Prostate gland (tissue), 2 donors: ENCODE results near the gene SLC41A2. TPM values are rescaled to one million over a fixed set of nuclear protein-coding genes. Genes with fewer than 3 reads are reported as not detected.

Experiments used
- DNase-seq: peaks from one replicate; pipeline ENCODE4 v3.0.0-alpha.2; 2019; ENCODE audit warnings: low spot score
- H3K27ac ChIP-seq, 2 donors: fragments of 200-600 bp; sonication (generic); 2 replicates each; pipeline ENCODE4 v1.5.1; 2017 to 2019
- H3K27me3 ChIP-seq: fragments of 200-600 bp; sonication (generic); replicated peaks from 2 replicates; pipeline ENCODE4 v1.5.1; 2019; ENCODE audit not compliant: insufficient read depth
- H3K36me3 ChIP-seq, 2 donors: fragments of 200-600 bp; sonication (generic); 1 replicate in 1 of 2; 2 replicates in 1 of 2; pipeline versions ENCODE4 v1.5.1 to v1.8.1; 2017 to 2019
- H3K4me1 ChIP-seq: fragments of 200-600 bp; sonication (generic); replicated peaks from 2 replicates; pipeline ENCODE4 v1.5.1; 2019
- H3K4me3 ChIP-seq, 2 donors: fragments of 200-600 bp; sonication (generic); 2 replicates each; pipeline ENCODE4 v1.5.1; 2017 to 2019
- H3K9me3 ChIP-seq: fragments of 200-600 bp; sonication (generic); 2 replicates; pipeline ENCODE4 v1.5.1; 2017
- POLR2A ChIP-seq: fragments of 450-650 bp; IDR thresholded peaks from one replicate; pipeline ENCODE4 v1.6.1; 2016; ENCODE audit warnings: antibody characterized with exemption, mild to moderate bottlenecking
- POLR2AphosphoS5 ChIP-seq: sonication (generic); formaldehyde crosslinking; IDR thresholded peaks from one replicate; pipeline ENCODE4 v1.6.1; 2017; ENCODE audit warnings: antibody characterized with exemption
- WGBS: methylation state at CpG from one replicate; pipeline ENCODE4 v1.1.5; 2018; 5-methylcytosine and 5-hydroxymethylcytosine counted together
- intact Hi-C: fragments of 100-400 bp; cut with DNase I; formaldehyde crosslinking; loops from one replicate; pipeline ENCODE4 v1.14.2; 2022
- total RNA-seq, 2 donors: library from RNA; depleted of rRNA; stranded (reverse); fragments of >200 nt; gene quantifications; one replicate each; pipeline ENCODE4 v1.1.0, GENCODE V29; 2016
- TF ChIP-seq, protein P1 (sequence below), 4 experiments: fragments of 200-600 bp in 2 of 4; fragments of 450-650 bp in 2 of 4; sonication (generic) in 2 of 4; IDR thresholded peaks; 1 replicate in 3 of 4; 2 replicates in 1 of 4; pipeline ENCODE4 v1.5.1; 2016 to 2019; ENCODE audit warnings: antibody characterized with exemption in 4 of 4, mild to moderate bottlenecking in 2 of 4, moderate library complexity in 2 of 4

Gene SLC41A2
- total RNA-seq, 2 donors from 2014 or later = 10.3 to 18.7 TPM

DNA sequence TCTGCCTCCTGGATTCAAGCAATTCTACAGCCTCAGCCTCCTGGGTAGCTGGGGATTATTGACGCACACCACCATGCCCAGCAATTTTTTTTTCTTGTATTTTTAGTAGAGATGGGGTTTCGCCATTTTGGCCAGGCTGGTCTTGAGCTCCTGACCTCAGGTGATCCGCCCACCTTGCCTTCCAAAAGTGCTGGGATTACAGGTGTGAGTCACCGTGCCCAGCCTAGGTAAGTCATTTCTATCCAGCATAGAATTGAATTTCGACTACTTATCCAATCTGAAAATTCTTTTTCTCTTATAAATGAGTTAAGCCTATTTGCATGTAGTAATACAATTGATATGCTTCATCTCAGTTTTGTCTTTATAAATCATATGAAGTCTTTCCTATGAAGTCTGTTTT, 15.2 kb upstream of the SLC41A2 start:
- Histone ChIP-seq H3K9me3 (no peaks in the 10 kb centered on the region), H3K27me3 (no peaks in the 10 kb centered on the region), H3K4me3 (no peak overlapping the region), H3K36me3 (no peaks in the 10 kb centered on the region), H3K4me1 (no peaks in the 10 kb centered on the region), H3K27ac (no peak overlapping the region)
- WGBS = 95% methylated on average over 5 of the region's 5 CpGs
- TF ChIP-seq POLR2A = no peak
- TF ChIP-seq, protein P1, sequence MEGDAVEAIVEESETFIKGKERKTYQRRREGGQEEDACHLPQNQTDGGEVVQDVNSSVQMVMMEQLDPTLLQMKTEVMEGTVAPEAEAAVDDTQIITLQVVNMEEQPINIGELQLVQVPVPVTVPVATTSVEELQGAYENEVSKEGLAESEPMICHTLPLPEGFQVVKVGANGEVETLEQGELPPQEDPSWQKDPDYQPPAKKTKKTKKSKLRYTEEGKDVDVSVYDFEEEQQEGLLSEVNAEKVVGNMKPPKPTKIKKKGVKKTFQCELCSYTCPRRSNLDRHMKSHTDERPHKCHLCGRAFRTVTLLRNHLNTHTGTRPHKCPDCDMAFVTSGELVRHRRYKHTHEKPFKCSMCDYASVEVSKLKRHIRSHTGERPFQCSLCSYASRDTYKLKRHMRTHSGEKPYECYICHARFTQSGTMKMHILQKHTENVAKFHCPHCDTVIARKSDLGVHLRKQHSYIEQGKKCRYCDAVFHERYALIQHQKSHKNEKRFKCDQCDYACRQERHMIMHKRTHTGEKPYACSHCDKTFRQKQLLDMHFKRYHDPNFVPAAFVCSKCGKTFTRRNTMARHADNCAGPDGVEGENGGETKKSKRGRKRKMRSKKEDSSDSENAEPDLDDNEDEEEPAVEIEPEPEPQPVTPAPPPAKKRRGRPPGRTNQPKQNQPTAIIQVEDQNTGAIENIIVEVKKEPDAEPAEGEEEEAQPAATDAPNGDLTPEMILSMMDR (IDR thresholded peaks at IDR 0.05) = no peak
- no peak for TF ChIP-seq POLR2AphosphoS5
- intact Hi-C loops = no loop called here
- no peak for DNase-seq

DNA sequence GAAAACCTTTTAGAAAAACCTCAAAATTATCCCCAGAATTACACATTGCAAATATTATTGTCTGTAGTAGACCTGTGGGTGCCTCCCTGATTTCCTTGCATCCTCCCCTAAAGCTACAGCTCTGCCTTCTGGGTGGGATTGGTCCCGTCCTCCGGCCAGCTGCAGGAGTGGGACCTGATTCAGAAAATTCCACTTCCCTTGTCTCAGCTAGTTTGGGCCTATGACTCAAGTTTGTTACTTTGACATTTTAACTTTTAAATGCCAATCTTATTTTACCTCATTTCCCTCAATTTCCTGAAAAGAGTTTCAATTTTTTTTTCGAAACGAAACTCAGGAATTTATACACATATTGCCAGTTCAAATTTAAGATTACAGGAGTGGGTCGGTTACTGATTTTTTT, 13.2 kb upstream of the SLC41A2 start:
- H3K9me3 ChIP-seq = no peaks in the 10 kb centered on the region
- DNase-seq = no peak
- H3K27me3 ChIP-seq = no peaks in the 10 kb centered on the region
- intact Hi-C loops = no loop called here
- H3K36me3 ChIP-seq = no peaks in the 10 kb centered on the region
- TF ChIP-seq POLR2A = no peak
- TF ChIP-seq, protein P1 (IDR thresholded peaks at IDR 0.05) = no peak
- TF ChIP-seq POLR2AphosphoS5 = no peak
- no peaks in the 10 kb centered on the region for H3K4me1 ChIP-seq
- WGBS = 85% methylated on average over 5 of the region's 5 CpGs
- H3K27ac ChIP-seq = no peak overlapping the region
- no peak overlapping the region for H3K4me3 ChIP-seq

DNA sequence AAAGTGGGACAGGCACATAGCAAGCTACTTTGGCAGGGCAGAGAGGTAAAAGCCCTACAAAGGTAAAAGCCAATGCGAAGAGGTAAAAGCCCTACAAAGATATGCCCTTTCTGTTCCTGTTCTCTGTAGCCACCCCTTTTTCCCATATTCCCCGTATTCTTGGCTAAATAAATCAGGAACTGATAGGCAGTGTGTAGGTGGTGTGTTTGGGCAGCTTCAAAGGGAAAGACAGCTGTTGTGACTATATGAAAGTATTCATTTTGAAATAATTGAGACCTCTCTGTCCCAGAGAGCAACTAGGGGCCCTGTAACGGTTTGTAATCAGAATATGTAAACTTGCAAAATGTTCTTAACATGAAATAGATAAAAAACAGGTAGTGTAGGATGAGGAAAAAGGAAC, 11.3 kb upstream of the SLC41A2 start:
- Histone ChIP-seq H3K27ac (no peak overlapping the region), H3K9me3 (no peaks in the 10 kb centered on the region), H3K4me3 (no peak overlapping the region), H3K4me1 (no peaks in the 10 kb centered on the region), H3K27me3 (no peaks in the 10 kb centered on the region), H3K36me3 (no peaks in the 10 kb centered on the region)
- DNase-seq = no peak
- 66% methylated on average over 3 of the region's 3 CpGs for WGBS
- intact Hi-C loops = no loop called here
- TF ChIP-seq, protein P1 (IDR thresholded peaks at IDR 0.05) = no peak
- no peak for TF ChIP-seq POLR2AphosphoS5
- no peak for TF ChIP-seq POLR2A

DNA sequence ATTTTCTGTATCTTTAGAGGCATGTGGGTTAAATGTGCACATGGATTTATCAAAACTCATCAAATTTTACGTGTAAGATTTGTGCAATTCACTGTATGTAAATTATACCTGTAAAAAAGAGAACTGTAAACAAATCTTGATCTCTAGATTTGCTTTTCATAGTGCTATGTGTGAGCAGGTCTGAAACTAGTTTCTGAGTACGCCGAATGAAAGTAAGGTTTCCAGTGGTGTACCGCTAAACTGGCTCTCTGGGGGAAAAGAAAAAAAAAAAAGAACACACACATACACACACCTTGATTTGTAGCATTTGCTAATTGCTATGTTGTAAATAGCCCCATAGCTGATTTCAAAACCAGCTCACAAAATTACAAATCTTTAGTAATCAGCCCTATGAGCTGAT, 8.6 kb upstream of the SLC41A2 start:
- Histone ChIP-seq H3K27me3 (no peaks in the 10 kb centered on the region), H3K9me3 (no peaks in the 10 kb centered on the region), H3K27ac (no peak overlapping the region), H3K4me1 (no peaks in the 10 kb centered on the region), H3K4me3 (no peak overlapping the region), H3K36me3 (no peaks in the 10 kb centered on the region)
- TF ChIP-seq POLR2AphosphoS5 = no peak
- TF ChIP-seq, protein P1 (IDR thresholded peaks at IDR 0.05) = no peak
- TF ChIP-seq POLR2A = no peak
- 70% methylated on average over 4 of the region's 4 CpGs for WGBS
- intact Hi-C loops = no loop called here
- DNase-seq = no peak

DNA sequence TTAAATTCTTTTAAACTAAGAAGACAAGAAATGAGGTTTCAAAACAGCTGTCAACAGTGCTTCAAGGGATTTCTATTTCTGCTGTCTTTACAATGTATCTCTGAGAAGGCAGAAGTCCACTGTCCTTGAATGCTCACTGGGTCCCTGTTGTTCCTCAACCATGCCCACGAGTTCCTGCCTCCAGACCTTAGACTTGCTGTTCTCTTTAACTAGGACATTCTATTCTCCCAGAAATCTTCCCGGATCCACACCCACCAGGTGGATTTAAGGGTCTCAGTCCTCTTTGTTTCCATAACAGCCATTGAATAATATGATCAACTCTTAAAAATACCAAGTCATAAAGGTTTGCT, 6.7 kb upstream of the SLC41A2 start:
- Histone ChIP-seq H3K4me3 (no peak overlapping the region), H3K27me3 (no peaks in the 10 kb centered on the region), H3K36me3 (no peaks in the 10 kb centered on the region), H3K4me1 (no peaks in the 10 kb centered on the region), H3K9me3 (no peaks in the 10 kb centered on the region), H3K27ac (no peak overlapping the region)
- 78% methylated on average over 2 of the region's 2 CpGs for WGBS
- intact Hi-C loops = no loop called here
- TF ChIP-seq POLR2A (no peak), POLR2AphosphoS5 (no peak)
- TF ChIP-seq, protein P1 (IDR thresholded peaks at IDR 0.05) = no peak
- no peak for DNase-seq
